NK-92 (cell line): Measurements from ENCODE around the gene SMO.

Source experiments
- DNase-seq: peaks from one replicate; lab custom pipeline; 2025; ENCODE audit not compliant: unreplicated experiment; lab: John Stamatoyannopoulos, UW

The SMO gene

GRCh38 chr7:129188372-129188891 is at the start of gene SMO:
Gene SMO (plus strand): TSS chr7:129188633. CDS start chr7:129189152, 519 bp downstream.
- no peak for DNase-seq

GRCh38 chr7:129143724-129144094 is 44.7 kb upstream of the SMO start:
- DNase-seq = no peak

GRCh38 chr7:129144095-129144833 is 44.2 kb upstream of the SMO start, which contains the start of gene TSPAN33:
Gene TSPAN33 (plus strand): TSS chr7:129144707. CDS start chr7:129144981, 274 bp downstream.
- no peak for DNase-seq

- no peak for DNase-seq
Measured at GRCh38 chr7:129144834-129145668, 43.4 kb upstream of the SMO start.

- no peak for DNase-seq
Measured at GRCh38 chr7:129146237-129146979, 42.0 kb upstream of the SMO start.

GRCh38 chr7:129147731-129148130 is 40.7 kb upstream of the SMO start:
- DNase-seq = no peak

GRCh38 chr7:129149511-129149910 is 38.9 kb upstream of the SMO start:
- no peak for DNase-seq

GRCh38 chr7:129150199-129150996 is 38.0 kb upstream of the SMO start:
- DNase-seq = no peak

- no peak for DNase-seq
Measured at GRCh38 chr7:129157651-129158050, 30.8 kb upstream of the SMO start.

GRCh38 chr7:129159539-129159938 is 28.9 kb upstream of the SMO start:
- no peak for DNase-seq

- DNase-seq = no peak
Measured at GRCh38 chr7:129160161-129160905, 28.1 kb upstream of the SMO start.

- DNase-seq = no peak
Measured at GRCh38 chr7:129161524-129162225, 26.8 kb upstream of the SMO start.

GRCh38 chr7:129162732-129163131 is 25.7 kb upstream of the SMO start:
- no peak for DNase-seq

GRCh38 chr7:129163875-129164544 is 24.4 kb upstream of the SMO start:
- no peak for DNase-seq

- no peak for DNase-seq
Measured at GRCh38 chr7:129166745-129167144, 21.7 kb upstream of the SMO start.

GRCh38 chr7:129167817-129168216 is 20.6 kb upstream of the SMO start:
- DNase-seq = no peak

GRCh38 chr7:129168231-129169021 is 20.0 kb upstream of the SMO start:
- DNase-seq = no peak

GRCh38 chr7:129169171-129169671 is 19.2 kb upstream of the SMO start:
- no peak for DNase-seq
